A549 (cell line): Measurements from ENCODE around the gene ZNF335. TPM values are rescaled to one million over a fixed set of nuclear protein-coding genes. Genes with fewer than 3 reads are reported as not detected.

ENCODE experiments used
- ATAC-seq, 2 experiments: fragments of 200-7000 bp in 1 of 2; fragments of >200 bp in 1 of 2; cut with Nextera tagmentation in 1 of 2; cut with Tn5 transposase in 1 of 2; 3 replicates each; pipeline versions ENCODE4 v1.8.0 to v1.9.1; 2018 to 2020; ENCODE audit warnings: mild to moderate bottlenecking in 1 of 2, moderate library complexity in 1 of 2
- CTCF ChIA-PET: fragments of 300-600 bp; sonication (Branson Sonifier 250); formaldehyde crosslinking; extraction: SDS; loops from one replicate; lab custom pipeline; 2021; ENCODE audit warnings: antibody characterized with exemption, inconsistent platforms; lab: Yijun Ruan, JAX
- POLR2A ChIA-PET: fragments of 350-600 bp; formaldehyde crosslinking; extraction: SDS; loops from one replicate; lab custom pipeline; 2021; ENCODE audit warnings: antibody characterized with exemption, inconsistent platforms; lab: Yijun Ruan, JAX
- DNase-seq, 2 experiments: peaks; one replicate each; pipeline versions ENCODE4 v3.0.0 to v3.0.0-alpha.2; 2011 to 2016; ENCODE audit warnings: low read depth in 1 of 2, low spot score in 1 of 2
- FAIRE-seq: peaks from 2 replicates; lab custom pipeline; 2011; peaks lifted over from hg19 to GRCh38; lab: Jason Lieb, UNC
- H3K27ac ChIP-seq, 2 experiments: fragments of >200 bp; sonication (Bioruptor Twin); formaldehyde crosslinking; 3 replicates each; pipeline ENCODE4 v1.5.1; 2016 to 2017
- H3K4me1 ChIP-seq: fragments of >200 bp; sonication (Bioruptor Twin); formaldehyde crosslinking; 3 replicates; pipeline ENCODE4 v1.6.1; 2016
- H3K4me2 ChIP-seq: fragments of >200 bp; sonication (Bioruptor Twin); formaldehyde crosslinking; 3 replicates; pipeline ENCODE4 v1.6.1; 2016
- H3K4me3 ChIP-seq: fragments of >200 bp; sonication (Bioruptor Twin); formaldehyde crosslinking; 3 replicates; pipeline ENCODE4 v1.5.1; 2016
- H3K9me3 ChIP-seq: fragments of >200 bp; sonication (Bioruptor Twin); formaldehyde crosslinking; 3 replicates; pipeline ENCODE4 v1.6.1; 2016
- CBX2 ChIP-seq: fragments of 200-600 bp; sonication (generic); IDR thresholded peaks from 2 replicates; pipeline ENCODE4 v1.6.1; 2016; ENCODE audit warnings: low read depth, mild to moderate bottlenecking, borderline replicate concordance
- CHD2 ChIP-seq: fragments of 150-350 bp; IDR thresholded peaks from 2 replicates; pipeline ENCODE4 v1.6.1; 2014; ENCODE audit warnings: low read length; ENCODE audit not compliant: partially characterized antibody
- EHMT2 ChIP-seq: fragments of 200-600 bp; sonication (generic); IDR thresholded peaks from 2 replicates; pipeline ENCODE4 v1.6.1; 2016; ENCODE audit warnings: antibody characterized with exemption, low read depth, mild to moderate bottlenecking, moderate library complexity
- EP300 ChIP-seq, 2 experiments: fragments of >200 bp; sonication (Bioruptor Twin); formaldehyde crosslinking; IDR thresholded peaks; 2 replicates in 1 of 2; 3 replicates in 1 of 2; pipeline ENCODE4 v1.6.1; 2016 to 2017
- FOXS1 ChIP-seq: fragments of 250-450 bp; sonication (Bioruptor Pico); IDR thresholded peaks from 2 replicates; pipeline ENCODE4 v1.5.0; 2020; ENCODE audit warnings: mild to moderate bottlenecking, moderate library complexity
- GATA3 ChIP-seq: IDR thresholded peaks from 2 replicates; pipeline ENCODE4 v1.6.1; 2012; ENCODE audit warnings: borderline replicate concordance
- HDAC2 ChIP-seq: fragments of 200-600 bp; sonication (generic); IDR thresholded peaks from 2 replicates; pipeline ENCODE4 v1.6.1; 2016
- HOXA7 ChIP-seq: fragments of 250-450 bp; sonication (Bioruptor Pico); IDR thresholded peaks from 2 replicates; pipeline ENCODE4 v1.5.0; 2020; ENCODE audit warnings: mild to moderate bottlenecking, moderate library complexity
- JUN ChIP-seq, 2 experiments: fragments of >200 bp; sonication (Bioruptor Twin); formaldehyde crosslinking; IDR thresholded peaks; 2 replicates in 1 of 2; 3 replicates in 1 of 2; pipeline ENCODE4 v1.6.1; 2016 to 2017
- KDM1A ChIP-seq: fragments of 200-600 bp; sonication (generic); IDR thresholded peaks from 2 replicates; pipeline ENCODE4 v1.6.1; 2016; ENCODE audit warnings: low read depth, mild to moderate bottlenecking
- MYC ChIP-seq: IDR thresholded peaks from 2 replicates; pipeline ENCODE4 v1.6.1; 2012; ENCODE audit warnings: mild to moderate bottlenecking, inconsistent platforms, low read length, improper control_type of control experiment, borderline replicate concordance
- NPAS2 ChIP-seq: fragments of 250-450 bp; sonication (Bioruptor Pico); IDR thresholded peaks from 2 replicates; pipeline ENCODE4 v1.8.0; 2022; ENCODE audit warnings: mild to moderate bottlenecking, moderate library complexity, borderline replicate concordance
- POLR2AphosphoS2 ChIP-seq: conservative IDR thresholded peaks from 2 replicates; pipeline ENCODE4 v1.6.1; 2012; ENCODE audit warnings: low read length, improper control_type of control experiment, inconsistent platforms
- RAD21 ChIP-seq, 2 experiments: fragments of >200 bp in 1 of 2; sonication (Bioruptor Twin) in 1 of 2; formaldehyde crosslinking in 1 of 2; IDR thresholded peaks in 1 of 2; conservative IDR thresholded peaks in 1 of 2; 2 replicates in 1 of 2; 3 replicates in 1 of 2; pipeline ENCODE4 v1.6.1; 2012 to 2018; ENCODE audit warnings: inconsistent platforms in 1 of 2
- RCOR1 ChIP-seq: fragments of 150-350 bp; IDR thresholded peaks from 2 replicates; pipeline ENCODE4 v1.6.1; 2014; ENCODE audit warnings: antibody characterized with exemption, low read length, low read depth
- RFX5 ChIP-seq: fragments of 450-650 bp; IDR thresholded peaks from 2 replicates; pipeline ENCODE4 v1.7.1; 2014; ENCODE audit warnings: antibody characterized with exemption, mild to moderate bottlenecking, moderate library complexity
- RNF2 ChIP-seq: fragments of 200-600 bp; sonication (generic); IDR thresholded peaks from 2 replicates; pipeline ENCODE4 v1.6.1; 2016; ENCODE audit warnings: low read depth, mild to moderate bottlenecking, antibody characterized with exemption, moderate library complexity, borderline replicate concordance
- TFCP2L1 ChIP-seq: fragments of 250-450 bp; sonication (Bioruptor Pico); IDR thresholded peaks from 2 replicates; pipeline ENCODE4 v1.5.0; 2021; ENCODE audit warnings: mild to moderate bottlenecking
- ZFP36 ChIP-seq: fragments of 450-650 bp; IDR thresholded peaks from 2 replicates; pipeline ENCODE4 v1.6.1; 2014; ENCODE audit warnings: borderline replicate concordance; ENCODE audit not compliant: partially characterized antibody
- ZNF302 ChIP-seq: fragments of 250-450 bp; sonication (Bioruptor Pico); IDR thresholded peaks from 2 replicates; pipeline ENCODE4 v1.9.0; 2021; ENCODE audit warnings: inconsistent platforms, mild to moderate bottlenecking, moderate library complexity
- WGBS: methylation state at CpG from one replicate; pipeline ENCODE4 v1.1.6; 2017; ENCODE audit errors: missing lambda C conversion rate; 5-methylcytosine and 5-hydroxymethylcytosine counted together
- polyA plus RNA-seq, 4 experiments: library from polyadenylated mRNA; depleted of rRNA in 3 of 4; stranded (reverse); fragments of >200 nt; fragmentation: RNase III in 1 of 4; extraction: RNeasy Plus Mini Kit Qiagen cat#74134 plus additional on column Dnase treatment in 1 of 4; gene quantifications; 2 replicates in 3 of 4; 3 replicates in 1 of 4; pipeline ENCODE4 v1.2.3, GENCODE V29; 2011 to 2017
- TF ChIP-seq, protein P1 (sequence below): IDR thresholded peaks from 2 replicates; pipeline ENCODE4 v1.6.1; 2012
- TF ChIP-seq, protein P2 (sequence below): fragments of 450-650 bp; IDR thresholded peaks from 2 replicates; pipeline ENCODE4 v1.6.1; 2014; ENCODE audit warnings: antibody characterized with exemption
- TF ChIP-seq, protein P3 (sequence below): fragments of 200-600 bp; sonication (generic); IDR thresholded peaks from 2 replicates; pipeline ENCODE4 v1.6.1; 2016; ENCODE audit warnings: antibody characterized with exemption, mild to moderate bottlenecking, moderate library complexity

Gene ZNF335
- polyA plus RNA-seq, 2 of the 4 experiments (the other 2 are of a cell fraction), result 7.3 to 9.3 TPM

DNA sequence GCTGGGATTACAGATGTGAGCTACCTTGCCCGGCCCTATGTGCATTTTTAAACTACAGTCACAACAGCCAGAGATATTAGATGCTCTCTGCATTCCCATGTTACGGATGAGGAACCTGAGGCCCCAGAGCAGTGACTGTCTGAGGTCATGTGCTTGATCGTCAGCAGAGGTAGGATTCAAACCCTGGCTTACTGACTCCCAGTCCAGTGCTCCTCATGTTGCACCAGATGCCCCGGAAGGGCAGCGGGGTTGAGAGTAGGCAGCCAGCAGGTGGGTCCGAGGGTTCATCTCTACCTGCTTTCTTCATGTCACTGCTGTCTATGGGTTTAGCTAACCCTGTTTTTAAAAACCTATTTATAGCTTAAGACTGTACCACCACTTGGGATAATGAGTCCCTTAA, 9.3 kb upstream of the ZNF335 start:
- no peak overlapping the region for H3K27ac ChIP-seq
- H3K4me3 ChIP-seq, result no peak overlapping the region
- peaks cover 5% of the 10 kb centered on the region for H3K4me1 ChIP-seq
- FAIRE-seq (no peak), ATAC-seq (no peak), DNase-seq (no peak)
- POLR2A ChIA-PET, result interaction anchor here (1.0 kb wide), 1 partner anchor 9 kb away, joined by 3 read pairs; the partner anchor contains the start of gene ZNF335
- CTCF ChIA-PET, result interaction anchor here (0.6 to 5.7 kb wide), 5 partner anchors 10 to 355 kb away, joined by 3 to 42 read pairs (median 7); no protein-coding TSS in a partner anchor
- no peak for TF ChIP-seq RAD21 (conservative IDR thresholded peaks at IDR 0.05 in 1 of 2, IDR thresholded peaks at IDR 0.05 in 1 of 2)
- no peak for TF ChIP-seq RNF2
- TF ChIP-seq, protein P1, sequence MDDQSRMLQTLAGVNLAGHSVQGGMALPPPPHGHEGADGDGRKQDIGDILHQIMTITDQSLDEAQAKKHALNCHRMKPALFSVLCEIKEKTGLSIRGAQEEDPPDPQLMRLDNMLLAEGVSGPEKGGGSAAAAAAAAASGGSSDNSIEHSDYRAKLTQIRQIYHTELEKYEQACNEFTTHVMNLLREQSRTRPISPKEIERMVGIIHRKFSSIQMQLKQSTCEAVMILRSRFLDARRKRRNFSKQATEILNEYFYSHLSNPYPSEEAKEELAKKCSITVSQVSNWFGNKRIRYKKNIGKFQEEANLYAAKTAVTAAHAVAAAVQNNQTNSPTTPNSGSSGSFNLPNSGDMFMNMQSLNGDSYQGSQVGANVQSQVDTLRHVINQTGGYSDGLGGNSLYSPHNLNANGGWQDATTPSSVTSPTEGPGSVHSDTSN, result no peak
- TF ChIP-seq RFX5, result no peak
- TF ChIP-seq HDAC2, result no peak
- no peak for TF ChIP-seq CHD2
- TF ChIP-seq, protein P2, sequence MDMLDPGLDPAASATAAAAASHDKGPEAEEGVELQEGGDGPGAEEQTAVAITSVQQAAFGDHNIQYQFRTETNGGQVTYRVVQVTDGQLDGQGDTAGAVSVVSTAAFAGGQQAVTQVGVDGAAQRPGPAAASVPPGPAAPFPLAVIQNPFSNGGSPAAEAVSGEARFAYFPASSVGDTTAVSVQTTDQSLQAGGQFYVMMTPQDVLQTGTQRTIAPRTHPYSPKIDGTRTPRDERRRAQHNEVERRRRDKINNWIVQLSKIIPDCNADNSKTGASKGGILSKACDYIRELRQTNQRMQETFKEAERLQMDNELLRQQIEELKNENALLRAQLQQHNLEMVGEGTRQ, result no peak
- TF ChIP-seq NPAS2 (CRISPR knock-in tag), result no peak
- TF ChIP-seq HOXA7, result no peak
- TF ChIP-seq MYC, result no peak
- no peak for TF ChIP-seq GATA3
- no peak for TF ChIP-seq KDM1A
- no peak for TF ChIP-seq RCOR1
- TF ChIP-seq EHMT2, result no peak
- no peak for TF ChIP-seq FOXS1 (CRISPR knock-in tag)
- no peak for TF ChIP-seq ZFP36
- no peak for TF ChIP-seq EP300 (IDR thresholded peaks at IDR 0.05)
- no peak for TF ChIP-seq POLR2AphosphoS2
- TF ChIP-seq, all 56 proteins: peak for 0
- 70% methylated on average over 6 of the region's 6 CpGs for WGBS
- no peaks in the 10 kb centered on the region for H3K9me3 ChIP-seq
- H3K4me2 ChIP-seq, result no peak overlapping the region

DNA sequence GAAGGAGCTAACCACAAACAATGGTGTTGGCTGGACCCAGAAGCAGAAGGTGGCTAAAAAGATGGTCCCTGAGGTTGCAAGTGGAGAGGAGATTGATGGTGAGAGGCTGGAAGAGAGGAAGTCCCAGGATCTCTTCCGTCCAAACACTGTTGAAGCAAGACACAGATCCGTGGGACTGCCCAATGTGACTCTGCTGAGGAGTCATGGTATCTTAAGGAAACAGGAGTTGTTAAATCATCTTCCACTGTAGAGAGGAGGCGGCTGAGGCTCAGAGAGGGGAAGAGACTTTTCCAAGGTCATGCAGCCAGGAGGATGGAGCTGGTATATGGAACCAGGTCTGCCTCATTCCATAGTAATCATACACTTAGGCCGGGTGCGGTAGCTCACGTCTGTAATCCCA, 4.1 kb upstream of the ZNF335 start:
- ChIA-PET CTCF (interaction anchor here (0.6 to 9.6 kb wide), 5 partner anchors 10 to 156 kb away, joined by 3 to 94 read pairs (median 3); no protein-coding TSS in a partner anchor), POLR2A (no interaction called here)
- 80% methylated on average over 6 of the region's 6 CpGs for WGBS
- no peak for FAIRE-seq
- H3K9me3 ChIP-seq, result no peaks in the 10 kb centered on the region
- H3K4me3 ChIP-seq, result no peak overlapping the region
- TF ChIP-seq TFCP2L1 (no peak), EHMT2 (no peak), CHD2 (no peak), ZNF302 (no peak)
- ATAC-seq, result no peak
- no peak overlapping the region for H3K27ac ChIP-seq
- peaks cover 10% of the 10 kb centered on the region; the same call in 2 of the 3 replicates for H3K4me1 ChIP-seq
- no peak for DNase-seq
- no peak overlapping the region for H3K4me2 ChIP-seq

DNA sequence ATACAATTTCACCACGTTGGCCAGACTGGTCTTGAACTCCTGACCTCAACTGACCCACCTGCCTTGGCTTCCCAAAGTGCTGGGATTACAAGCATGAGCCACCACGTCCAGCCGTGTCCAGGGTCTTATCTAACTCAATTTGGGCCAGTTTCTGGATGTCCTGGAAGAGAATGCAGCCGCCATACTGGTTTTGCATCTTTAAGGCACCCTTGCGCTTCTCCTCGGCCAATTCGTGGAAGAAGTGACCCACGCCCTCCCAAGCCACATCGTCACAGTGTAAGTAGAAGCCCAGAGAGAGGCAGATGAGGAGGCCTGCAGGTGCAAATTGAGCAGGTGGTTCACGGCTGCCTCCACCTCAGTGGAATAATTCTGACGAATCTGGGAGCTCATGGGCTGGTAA, 3.7 kb upstream of the ZNF335 start:
- Histone ChIP-seq H3K9me3 (no peaks in the 10 kb centered on the region), H3K4me2 (no peak overlapping the region), H3K27ac (no peak overlapping the region), H3K4me3 (no peak overlapping the region), H3K4me1 (peaks cover 10% of the 10 kb centered on the region; the same call in 2 of the 3 replicates)
- no peak for ATAC-seq
- ChIA-PET CTCF (interaction anchor here (0.6 to 9.6 kb wide), 5 partner anchors 10 to 156 kb away, joined by 3 to 94 read pairs (median 3); no protein-coding TSS in a partner anchor), POLR2A (no interaction called here)
- TF ChIP-seq JUN (IDR thresholded peaks at IDR 0.05) (no peak), RNF2 (no peak), HDAC2 (no peak), CBX2 (no peak)
- TF ChIP-seq, protein P3, sequence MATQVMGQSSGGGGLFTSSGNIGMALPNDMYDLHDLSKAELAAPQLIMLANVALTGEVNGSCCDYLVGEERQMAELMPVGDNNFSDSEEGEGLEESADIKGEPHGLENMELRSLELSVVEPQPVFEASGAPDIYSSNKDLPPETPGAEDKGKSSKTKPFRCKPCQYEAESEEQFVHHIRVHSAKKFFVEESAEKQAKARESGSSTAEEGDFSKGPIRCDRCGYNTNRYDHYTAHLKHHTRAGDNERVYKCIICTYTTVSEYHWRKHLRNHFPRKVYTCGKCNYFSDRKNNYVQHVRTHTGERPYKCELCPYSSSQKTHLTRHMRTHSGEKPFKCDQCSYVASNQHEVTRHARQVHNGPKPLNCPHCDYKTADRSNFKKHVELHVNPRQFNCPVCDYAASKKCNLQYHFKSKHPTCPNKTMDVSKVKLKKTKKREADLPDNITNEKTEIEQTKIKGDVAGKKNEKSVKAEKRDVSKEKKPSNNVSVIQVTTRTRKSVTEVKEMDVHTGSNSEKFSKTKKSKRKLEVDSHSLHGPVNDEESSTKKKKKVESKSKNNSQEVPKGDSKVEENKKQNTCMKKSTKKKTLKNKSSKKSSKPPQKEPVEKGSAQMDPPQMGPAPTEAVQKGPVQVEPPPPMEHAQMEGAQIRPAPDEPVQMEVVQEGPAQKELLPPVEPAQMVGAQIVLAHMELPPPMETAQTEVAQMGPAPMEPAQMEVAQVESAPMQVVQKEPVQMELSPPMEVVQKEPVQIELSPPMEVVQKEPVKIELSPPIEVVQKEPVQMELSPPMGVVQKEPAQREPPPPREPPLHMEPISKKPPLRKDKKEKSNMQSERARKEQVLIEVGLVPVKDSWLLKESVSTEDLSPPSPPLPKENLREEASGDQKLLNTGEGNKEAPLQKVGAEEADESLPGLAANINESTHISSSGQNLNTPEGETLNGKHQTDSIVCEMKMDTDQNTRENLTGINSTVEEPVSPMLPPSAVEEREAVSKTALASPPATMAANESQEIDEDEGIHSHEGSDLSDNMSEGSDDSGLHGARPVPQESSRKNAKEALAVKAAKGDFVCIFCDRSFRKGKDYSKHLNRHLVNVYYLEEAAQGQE, result no peak
- FAIRE-seq, result no peak
- DNase-seq, result no peak
- 83% methylated on average over 11 of the region's 11 CpGs for WGBS
